ENCODE results near the gene TRIM9.
"Not testable (repeated sequence)": the region's sequence is repeated elsewhere in the genome, so short reads cannot be mapped to it uniquely, and the experiment has no call there.

Gene TRIM9

GRCh38 chr14:51004801-51005526, 89.9 kb downstream of the TRIM9 start:
- no peak for DNase-seq (ENCODE audit: low read depth in 2 of 2)

GRCh38 chr14:51004352-51004800, 90.5 kb downstream of the TRIM9 start:
- DNase-seq (ENCODE audit: low read depth in 2 of 2) = no peak

DNA sequence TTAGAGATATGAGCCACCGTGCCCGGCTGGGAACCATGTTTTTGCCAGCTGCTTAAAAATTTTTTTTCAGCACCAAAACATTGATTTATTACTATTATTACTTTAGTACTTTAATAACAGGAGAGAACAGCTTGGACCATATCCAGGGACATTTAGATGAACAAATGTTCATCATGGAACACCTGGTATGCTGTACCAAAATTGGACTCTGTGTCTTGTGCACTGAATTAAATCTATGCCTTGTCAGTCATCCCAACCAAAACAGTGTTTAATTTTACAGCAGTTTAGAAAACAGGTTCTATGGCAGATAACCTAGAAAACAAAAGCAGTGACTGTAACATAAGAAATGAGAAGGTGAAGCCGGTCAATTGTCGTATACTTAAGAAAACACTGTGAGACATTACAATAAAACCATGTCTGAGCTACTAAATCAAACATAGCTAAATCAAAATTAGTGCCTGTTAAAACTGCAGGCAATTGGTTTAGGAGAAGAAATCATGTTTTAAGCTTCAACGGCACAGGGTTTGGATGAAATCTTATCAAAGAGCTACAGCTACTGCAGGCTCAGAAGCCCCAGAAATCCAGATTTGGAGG, 92.4 kb downstream of the TRIM9 start:
- no peak for DNase-seq (ENCODE audit: low read depth in 2 of 2)

- DNase-seq (ENCODE audit: low read depth in 2 of 2) = no peak
These were observed 94.3 kb downstream of the TRIM9 start for GRCh38 chr14:51000566-51000965.

DNA sequence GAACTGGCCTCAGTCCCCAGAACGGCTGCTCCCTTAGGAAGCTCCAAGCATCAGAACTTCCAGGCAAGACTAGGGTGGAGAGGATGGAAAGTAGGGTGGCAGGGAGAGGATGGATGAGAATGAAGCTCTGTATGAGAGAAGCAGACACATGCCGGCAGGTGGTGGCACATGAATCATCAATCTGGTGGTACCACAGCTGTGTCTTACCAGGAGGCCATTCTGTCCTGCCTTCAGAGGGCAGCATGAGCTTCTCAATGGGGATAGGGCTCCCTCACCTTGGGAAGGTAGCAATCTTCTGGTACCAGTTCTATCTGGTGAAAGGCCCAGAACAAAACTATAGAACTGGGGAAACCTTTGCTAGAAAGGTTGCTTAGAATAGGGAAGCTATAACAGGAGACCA, 95.2 kb downstream of the TRIM9 start:
- no peak for DNase-seq (ENCODE audit: low read depth in 2 of 2)

DNA sequence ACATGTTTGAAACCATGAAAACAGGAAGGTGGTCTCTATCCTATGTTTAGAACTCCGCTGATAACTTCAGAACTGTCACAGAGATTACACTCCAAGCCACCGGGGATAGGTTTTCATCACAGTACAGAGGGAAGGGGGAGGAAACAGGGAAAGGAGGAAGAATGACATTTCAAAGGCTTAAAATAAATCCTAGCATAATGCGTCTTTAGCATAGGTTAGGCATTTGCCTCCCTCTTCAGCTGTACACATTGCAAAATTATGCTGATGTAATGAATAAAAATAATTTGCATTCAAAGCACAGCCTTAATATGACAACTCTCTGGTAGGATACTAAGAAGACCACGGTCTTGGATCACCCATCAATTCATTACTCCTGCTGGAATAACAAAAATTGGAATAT, 96.3 kb downstream of the TRIM9 start:
- DNase-seq (ENCODE audit: low read depth in 2 of 2) = no peak

- no peak for DNase-seq (ENCODE audit: low read depth in 2 of 2)
These were observed 97.2 kb downstream of the TRIM9 start for GRCh38 chr14:50997712-50998111.

DNA sequence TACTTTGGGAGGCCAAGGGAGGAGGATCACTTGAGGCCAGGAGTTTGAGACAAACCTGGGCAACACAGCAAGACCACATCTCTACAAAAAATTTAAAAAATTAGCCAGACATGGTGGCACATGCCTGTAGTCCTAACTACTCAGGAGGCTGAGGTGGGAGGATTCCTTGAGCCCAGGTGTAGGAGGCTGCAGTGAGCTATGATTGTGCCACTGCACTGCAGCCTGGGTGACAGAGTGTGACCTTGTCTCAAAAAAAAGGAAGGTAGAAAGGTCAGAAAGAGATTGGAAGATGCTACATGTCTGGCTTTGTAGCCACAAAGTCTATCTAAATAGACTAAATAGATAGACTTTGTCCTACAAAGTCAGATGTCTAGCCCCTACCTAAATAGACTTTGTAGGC, 100.7 kb downstream of the TRIM9 start:
- DNase-seq (ENCODE audit: low read depth in 2 of 2) = not testable (repeated sequence)

- DNase-seq (ENCODE audit: low read depth in 2 of 2) = no peak
These were observed 109.0 kb downstream of the TRIM9 start for GRCh38 chr14:50985859-50986331.

DNA sequence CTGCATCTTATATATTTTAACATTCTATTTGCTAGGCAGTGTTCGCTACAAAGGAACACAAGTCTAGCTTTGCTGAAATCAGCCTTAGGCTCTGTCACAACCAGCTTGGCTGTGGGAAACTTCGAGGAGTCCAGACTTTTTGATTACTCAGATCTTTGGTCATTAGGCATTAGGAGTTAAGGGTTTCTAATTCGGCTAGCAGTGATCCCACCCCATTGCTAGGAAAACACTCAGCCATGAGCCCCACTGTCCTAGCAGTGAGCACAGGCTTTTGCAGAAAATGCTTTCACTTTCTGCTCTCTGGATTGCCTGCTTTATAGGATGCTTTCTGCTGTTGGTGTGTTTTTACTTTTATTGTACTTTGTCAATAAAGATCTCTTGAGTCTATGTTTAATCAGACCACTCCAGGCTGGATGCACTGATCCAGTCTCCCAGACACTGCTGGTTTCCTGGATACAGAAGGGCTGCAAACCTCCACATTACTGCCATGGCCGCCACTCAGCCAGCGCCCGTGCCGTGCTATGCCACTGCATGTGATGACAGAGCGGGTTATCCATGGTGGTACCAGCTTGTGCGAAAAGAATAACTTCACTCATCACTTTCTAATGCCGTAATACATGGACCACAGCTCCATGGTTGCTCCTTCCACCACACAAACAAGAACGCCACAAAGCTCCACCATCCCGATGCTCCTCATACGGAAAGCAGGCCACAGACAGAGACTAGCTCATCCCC, 109.6 kb downstream of the TRIM9 start:
- no peak for DNase-seq (ENCODE audit: low read depth in 2 of 2)

DNA sequence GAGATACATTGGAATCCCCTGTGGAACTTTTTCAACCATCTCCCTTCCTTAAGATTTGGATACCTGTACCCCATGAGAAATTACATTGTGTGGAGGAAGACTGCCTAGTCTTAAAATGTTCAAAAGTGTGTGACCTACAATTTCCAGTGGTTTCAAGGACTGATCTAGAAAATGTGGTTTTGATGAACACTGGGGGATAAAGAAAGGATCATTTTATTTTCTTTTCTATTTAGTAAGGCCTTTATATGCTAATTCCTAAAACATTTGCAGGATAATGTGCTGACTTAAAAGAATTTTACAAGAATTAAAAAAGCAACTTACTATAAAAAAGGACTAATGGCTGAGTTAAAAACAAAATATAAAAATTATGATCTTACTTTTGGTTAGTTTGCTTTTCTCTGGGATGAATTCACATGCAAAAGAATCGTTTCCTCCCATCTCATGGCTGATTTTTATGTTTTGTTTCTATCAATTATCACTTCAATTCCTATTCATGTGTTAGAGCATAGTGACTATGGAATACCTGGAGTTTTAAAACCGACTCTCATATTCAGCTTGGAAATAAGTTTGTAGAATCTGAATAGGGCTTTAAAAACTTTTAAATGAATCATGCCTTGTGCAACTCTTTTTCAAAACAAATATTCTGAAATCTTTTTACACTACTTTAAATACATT, 110.7 kb downstream of the TRIM9 start:
- no peak for DNase-seq (ENCODE audit: low read depth in 2 of 2)

DNA sequence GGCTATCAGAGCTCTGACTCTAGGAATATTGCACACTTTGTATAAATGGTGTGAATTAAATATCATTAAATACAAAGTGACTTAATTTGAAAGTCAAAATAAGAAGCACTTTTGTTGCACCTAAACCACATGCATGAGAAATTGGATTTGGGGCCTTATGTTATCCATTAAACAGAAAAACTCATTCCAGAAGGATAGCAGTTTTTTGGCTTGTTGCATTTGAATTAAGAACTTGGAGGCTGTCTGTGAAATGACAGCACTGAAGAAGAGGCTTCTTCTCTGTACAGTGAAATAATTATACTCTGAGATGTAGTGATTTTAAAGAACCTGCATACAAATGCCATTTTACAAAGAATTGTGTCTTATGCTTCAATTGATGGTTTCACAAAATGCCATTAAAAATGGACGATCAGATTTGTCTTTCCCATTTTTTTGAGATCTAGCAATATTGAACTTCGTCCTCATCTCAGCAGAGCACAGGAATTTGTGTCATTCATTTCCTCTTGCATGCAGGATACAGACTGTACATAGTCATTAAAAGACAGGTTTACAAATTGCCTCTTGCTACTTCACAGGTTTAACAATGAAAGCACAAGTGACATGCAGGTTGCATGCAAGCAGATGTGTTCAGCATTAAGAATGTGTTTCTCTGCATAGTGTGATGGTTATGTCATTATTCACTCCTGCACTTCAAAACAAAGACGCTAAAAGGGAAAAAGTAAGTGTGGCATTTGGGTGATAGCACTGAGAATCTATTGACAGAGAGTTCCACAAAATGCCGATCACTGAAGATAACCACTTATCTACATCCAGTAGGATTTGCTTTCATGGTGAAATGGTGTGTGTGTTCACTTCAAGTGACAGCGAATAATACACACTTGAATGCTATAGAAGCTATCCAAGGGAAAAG, 114.7 kb downstream of the TRIM9 start:
- DNase-seq (ENCODE audit: low read depth in 2 of 2) = no peak

GRCh38 chr14:50978888-50979287, 116.0 kb downstream of the TRIM9 start:
- DNase-seq (ENCODE audit: low read depth in 2 of 2) = no peak

DNA sequence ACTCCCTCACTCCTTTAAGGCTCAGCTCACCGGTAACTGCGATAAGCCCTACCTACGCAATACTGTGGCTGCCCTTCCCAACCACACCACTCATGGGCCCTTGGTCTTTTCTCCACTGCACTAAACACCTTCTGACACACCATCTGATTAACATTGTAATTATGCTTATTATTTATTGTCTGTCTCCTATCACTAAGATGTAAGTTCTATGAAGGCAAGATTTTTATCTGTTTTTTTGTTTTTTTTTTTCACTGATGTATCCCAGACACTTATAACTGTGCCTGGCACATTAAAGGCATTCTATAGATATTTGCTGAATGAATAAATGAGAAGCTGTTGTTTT, 116.4 kb downstream of the TRIM9 start:
- DNase-seq (ENCODE audit: low read depth in 2 of 2) = no peak

- no peak for DNase-seq (ENCODE audit: low read depth in 2 of 2)
These were observed 116.9 kb downstream of the TRIM9 start for GRCh38 chr14:50977863-50978528.

- no peak for DNase-seq (ENCODE audit: low read depth in 2 of 2)
These were observed 120.8 kb downstream of the TRIM9 start for GRCh38 chr14:50974118-50974517.

DNA sequence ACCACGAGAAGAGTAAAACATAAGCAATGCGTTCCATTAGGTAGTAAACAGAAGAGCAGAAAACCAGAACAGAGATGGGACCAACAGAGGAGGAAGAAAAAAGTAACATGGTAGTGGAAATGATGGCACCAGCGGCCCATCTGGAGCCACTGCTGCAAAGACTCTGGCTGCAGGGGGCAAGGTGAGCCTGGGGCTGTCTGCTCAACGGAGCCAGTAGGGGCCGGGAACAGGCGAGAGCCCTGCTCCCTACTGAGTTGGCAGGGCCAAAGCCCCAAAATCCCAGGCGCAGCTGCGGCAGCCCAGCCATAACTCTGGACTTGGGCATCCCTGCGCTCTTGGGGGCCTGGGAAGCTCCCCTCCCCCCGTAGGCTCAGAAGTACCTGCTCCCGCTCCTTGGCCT, 122.2 kb downstream of the TRIM9 start:
- DNase-seq (ENCODE audit: low read depth in 2 of 2) = no peak

DNA sequence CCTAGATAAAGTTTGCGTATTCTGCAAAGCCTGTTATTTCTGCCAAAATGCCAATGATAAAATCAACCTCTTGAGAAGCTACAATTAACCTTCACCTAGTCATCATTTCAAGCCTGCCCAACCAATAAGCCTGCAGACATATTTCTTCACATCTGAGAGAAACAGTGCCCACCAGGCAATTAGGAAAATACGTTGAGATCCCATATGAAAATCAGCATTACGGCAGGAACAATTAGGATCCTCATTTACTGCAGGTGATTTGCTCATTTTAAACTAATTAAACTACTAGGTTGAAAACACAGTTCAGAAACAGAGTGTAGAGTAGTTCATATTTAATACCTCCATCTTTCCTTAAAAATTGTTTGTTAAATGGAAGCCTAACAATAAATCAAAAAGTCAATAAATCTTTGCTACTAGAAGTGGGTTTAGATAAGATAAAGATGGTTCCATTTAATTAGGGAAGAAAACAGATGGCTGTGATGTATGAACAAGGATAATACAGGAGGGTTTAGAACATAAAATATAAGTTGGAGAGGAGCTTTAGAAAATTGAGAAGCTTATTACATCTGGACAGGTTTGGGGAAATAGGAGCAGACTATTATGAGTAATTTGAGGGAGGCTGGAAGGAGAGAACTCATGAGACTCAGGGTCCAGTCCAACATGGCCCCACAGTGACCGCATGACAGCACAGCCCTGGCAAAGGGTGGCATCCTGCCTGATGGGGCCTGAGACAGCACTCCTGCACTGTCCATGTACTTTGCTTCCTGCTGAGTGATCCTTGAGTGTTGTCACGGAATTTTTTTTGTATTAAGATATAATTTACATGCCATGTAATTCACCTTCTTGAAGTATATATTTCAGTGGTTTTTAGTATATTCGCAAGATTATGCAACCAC, 123.8 kb downstream of the TRIM9 start:
- DNase-seq (ENCODE audit: low read depth in 2 of 2) = no peak

- no peak for DNase-seq (ENCODE audit: low read depth in 2 of 2)
These were observed 127.1 kb downstream of the TRIM9 start for GRCh38 chr14:50967790-50968189.

DNA sequence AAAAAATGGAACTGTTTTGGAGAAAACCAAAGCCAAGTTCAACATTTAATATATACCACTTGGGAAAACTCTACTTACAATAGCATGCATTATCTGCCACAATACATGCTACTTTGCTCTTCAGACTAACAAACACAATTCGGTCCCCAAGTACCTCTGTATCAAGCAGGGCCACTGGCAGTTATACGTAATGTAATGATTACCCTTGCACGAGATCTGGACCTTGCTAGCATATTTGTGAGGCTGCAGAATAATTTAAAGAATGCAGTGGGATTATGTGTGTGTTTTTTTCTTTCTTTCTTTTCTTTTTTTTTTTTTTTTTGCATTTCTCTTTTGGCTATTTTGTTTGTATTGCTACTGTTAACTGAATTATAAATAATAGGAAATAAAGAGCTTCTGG, 127.8 kb downstream of the TRIM9 start:
- DNase-seq (ENCODE audit: low read depth in 2 of 2) = no peak
